CD1c-positive myeloid dendritic cell (primary cell): ENCODE data around the gene ARHGAP12.

ENCODE experiments used
- DNase-seq: peaks from one replicate; pipeline ENCODE4 v3.0.0-alpha.2; 2016; ENCODE audit errors: extremely low spot score

ARHGAP12 gene

GRCh38 chr10:31949266-31949665, 20.6 kb upstream of the ARHGAP12 start:
- peak; percentile 28 for DNase-seq

- DNase-seq, result no peak
Observed at GRCh38 chr10:31948021-31948420, 19.4 kb upstream of the ARHGAP12 start.

- peak; percentile 18 for DNase-seq
Observed at GRCh38 chr10:31947144-31947926, 18.7 kb upstream of the ARHGAP12 start.

GRCh38 chr10:31945392-31945791, 16.8 kb upstream of the ARHGAP12 start:
- DNase-seq, result no peak

GRCh38 chr10:31944071-31944433, 15.4 kb upstream of the ARHGAP12 start:
- DNase-seq, result no peak

GRCh38 chr10:31942892-31943291, 14.3 kb upstream of the ARHGAP12 start:
- DNase-seq, result no peak

- DNase-seq, result no peak
Observed at GRCh38 chr10:31942435-31942834, 13.8 kb upstream of the ARHGAP12 start.

GRCh38 chr10:31940839-31941653, 12.4 kb upstream of the ARHGAP12 start:
- DNase-seq, result no peak

- DNase-seq, result no peak
Observed at GRCh38 chr10:31939797-31940708, 11.4 kb upstream of the ARHGAP12 start.

- no peak for DNase-seq
Observed at GRCh38 chr10:31937371-31937770, 8.7 kb upstream of the ARHGAP12 start.

GRCh38 chr10:31936933-31937332, 8.3 kb upstream of the ARHGAP12 start:
- no peak for DNase-seq

GRCh38 chr10:31936086-31936485, 7.5 kb upstream of the ARHGAP12 start:
- no peak for DNase-seq

- no peak for DNase-seq
Observed at GRCh38 chr10:31935678-31936077, 7.0 kb upstream of the ARHGAP12 start.

- DNase-seq, result no peak
Observed at GRCh38 chr10:31932838-31933237, 4.2 kb upstream of the ARHGAP12 start.

- no peak for DNase-seq
Observed at GRCh38 chr10:31930856-31931255, 2.2 kb upstream of the ARHGAP12 start.

GRCh38 chr10:31930023-31930751, 1.6 kb upstream of the ARHGAP12 start:
- DNase-seq, result peak; percentile 61

- DNase-seq, result peak; percentile 57
Observed at GRCh38 chr10:31929261-31930022, 811 bp upstream of the ARHGAP12 start.

- DNase-seq, result peak; percentile 67
Observed at GRCh38 chr10:31927884-31928548, 615 bp downstream of the ARHGAP12 start.

GRCh38 chr10:31927565-31927883, 1.1 kb downstream of the ARHGAP12 start:
- no peak for DNase-seq
